ENCODE data around the gene C22orf31.

The C22orf31 gene

GRCh38 chr22:29029202-29030000 is 32.2 kb downstream of the C22orf31 start:
- DNase-seq (ENCODE audit: low read depth in 2 of 2, low spot score in 1 of 2) = no peak

DNA sequence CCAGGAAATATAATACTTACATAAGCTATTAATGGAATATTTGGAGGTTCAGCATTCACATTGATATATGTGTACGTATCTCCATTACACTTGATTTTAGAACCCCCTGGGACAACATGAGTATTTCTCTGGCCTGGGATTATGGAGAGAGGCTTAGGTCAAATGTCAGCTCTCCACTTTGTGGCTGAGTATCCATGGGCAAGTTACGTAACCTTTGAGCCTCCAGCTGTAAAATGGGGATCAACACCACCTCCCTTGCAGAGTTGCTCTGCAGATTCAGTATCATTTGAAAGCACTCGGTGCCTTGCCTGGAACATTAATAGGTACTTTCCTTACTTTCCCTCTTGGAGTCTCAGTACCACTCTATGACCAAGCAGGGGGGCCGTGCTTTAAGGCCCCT is 33.2 kb downstream of the C22orf31 start:
- DNase-seq (ENCODE audit: low read depth in 2 of 2, low spot score in 1 of 2) = no peak

GRCh38 chr22:29026579-29026978 is 35.1 kb downstream of the C22orf31 start:
- DNase-seq (ENCODE audit: low read depth in 2 of 2, low spot score in 1 of 2) = no peak

DNA sequence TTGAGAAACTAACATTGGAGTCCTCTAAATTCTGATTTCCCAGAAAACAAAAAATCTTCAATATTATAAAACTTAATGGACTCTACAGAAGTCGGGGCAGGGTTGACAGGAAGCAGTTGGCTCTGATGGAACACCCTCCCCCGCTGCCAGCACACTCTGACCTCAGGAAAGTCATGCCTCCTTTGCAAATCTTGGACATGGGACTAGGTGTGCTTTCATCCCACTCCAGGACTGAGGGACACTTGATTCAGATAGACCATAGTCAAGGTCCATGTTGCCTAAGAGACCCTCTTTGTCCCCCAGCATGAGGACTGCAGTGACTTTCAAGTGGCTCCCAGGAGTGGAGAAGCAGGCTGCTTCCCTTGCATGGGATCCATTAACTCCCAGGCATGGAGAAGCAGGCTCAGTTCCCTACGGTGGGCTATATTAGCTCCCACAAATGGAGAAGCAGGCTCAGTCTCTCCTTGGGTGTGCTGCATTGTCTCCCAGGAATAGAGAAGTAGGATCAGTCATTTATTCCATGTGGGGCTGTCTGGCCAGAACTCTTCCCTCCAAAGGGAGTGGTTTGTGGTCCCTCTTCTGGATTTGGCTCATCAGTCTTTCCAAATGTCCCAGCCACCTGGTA is 38.3 kb downstream of the C22orf31 start:
- DNase-seq (ENCODE audit: low read depth in 2 of 2, low spot score in 1 of 2) = no peak

GRCh38 chr22:29022101-29022817 is 39.4 kb downstream of the C22orf31 start:
- no peak for DNase-seq (ENCODE audit: low read depth in 2 of 2, low spot score in 1 of 2)

DNA sequence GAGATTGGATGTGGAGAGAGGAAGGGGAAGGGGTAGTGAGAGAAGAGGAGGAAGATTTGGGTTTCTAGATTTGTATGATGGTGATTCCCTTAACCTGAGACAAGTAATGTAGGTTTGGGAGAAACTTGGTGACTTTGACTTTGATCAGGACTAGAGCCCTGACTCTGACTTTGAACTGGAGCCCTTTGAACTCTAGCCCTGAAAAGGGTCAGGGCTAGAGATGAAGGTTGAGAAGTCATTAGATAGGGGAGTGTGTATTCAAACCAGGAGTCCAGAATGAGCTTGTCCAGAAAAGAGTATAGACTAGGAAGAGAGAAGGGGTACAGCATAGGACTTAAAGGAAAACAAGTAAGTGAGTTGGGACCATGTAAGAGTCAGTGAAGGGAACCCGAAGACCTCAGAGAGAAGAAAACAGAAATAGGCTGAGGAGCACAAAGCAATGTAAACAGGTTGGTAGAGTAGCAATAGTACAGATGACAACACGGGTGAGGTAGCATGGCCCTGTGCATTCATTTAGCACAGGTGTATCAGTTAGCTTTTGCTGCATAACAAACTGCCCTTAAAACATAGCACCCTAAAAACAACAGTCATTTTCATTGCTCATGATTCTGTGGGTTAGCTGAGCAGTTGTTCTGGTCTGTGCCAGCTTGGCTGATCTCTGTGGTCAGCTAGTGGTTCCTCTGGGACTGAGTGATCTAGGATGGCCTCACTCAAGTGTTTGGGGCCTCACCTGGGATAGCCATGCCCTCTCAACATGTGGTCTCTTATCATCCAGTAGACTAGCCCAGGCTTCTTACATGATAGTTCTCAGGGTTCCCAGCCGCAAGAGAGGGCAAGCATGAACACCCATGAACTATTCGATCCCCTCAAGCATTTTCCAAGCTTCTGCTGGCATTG is 43.1 kb downstream of the C22orf31 start:
- no peak for DNase-seq (ENCODE audit: low read depth in 2 of 2, low spot score in 1 of 2)

DNA sequence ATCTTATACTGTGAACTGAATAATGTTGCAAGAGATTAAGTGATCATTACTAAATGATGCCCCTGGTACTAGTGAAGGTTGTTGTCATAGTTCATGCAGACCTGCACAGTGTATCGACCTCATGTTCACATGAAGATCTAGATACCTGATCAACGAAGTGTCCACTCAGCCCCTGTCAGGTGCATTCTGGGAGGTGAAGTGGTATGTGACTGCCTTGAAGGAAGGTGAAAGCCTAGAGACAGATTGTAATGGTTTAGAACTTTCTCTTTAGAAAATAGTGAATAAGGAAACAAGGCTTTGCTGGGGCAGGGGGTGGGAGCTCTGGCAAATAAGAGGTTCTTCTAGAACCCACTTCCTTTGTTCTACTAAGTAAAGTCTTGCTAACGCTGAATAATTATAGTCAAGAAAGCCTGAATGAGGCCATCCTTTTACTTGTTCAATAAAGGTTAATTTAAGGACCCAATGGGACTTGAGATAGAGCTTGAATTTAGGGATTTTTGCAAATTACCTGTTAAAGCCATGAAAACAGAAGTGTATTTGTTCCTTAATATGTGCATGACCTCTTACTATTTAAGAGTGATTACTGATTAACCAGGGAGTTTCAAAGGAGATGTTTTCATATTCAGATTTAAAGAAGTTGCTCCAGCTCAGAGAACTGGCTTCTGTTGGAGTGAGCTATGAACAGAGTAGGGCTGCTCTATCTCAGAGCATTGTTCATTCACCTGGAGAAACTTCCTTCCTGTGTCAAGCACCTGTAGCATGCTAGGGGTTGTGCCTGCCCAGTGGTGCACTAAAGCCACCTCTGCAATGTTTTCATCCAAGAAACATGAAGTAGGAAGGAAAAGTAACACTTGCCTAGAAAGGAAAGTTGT is 45.3 kb downstream of the C22orf31 start:
- DNase-seq (ENCODE audit: low read depth in 2 of 2, low spot score in 1 of 2) = no peak

DNA sequence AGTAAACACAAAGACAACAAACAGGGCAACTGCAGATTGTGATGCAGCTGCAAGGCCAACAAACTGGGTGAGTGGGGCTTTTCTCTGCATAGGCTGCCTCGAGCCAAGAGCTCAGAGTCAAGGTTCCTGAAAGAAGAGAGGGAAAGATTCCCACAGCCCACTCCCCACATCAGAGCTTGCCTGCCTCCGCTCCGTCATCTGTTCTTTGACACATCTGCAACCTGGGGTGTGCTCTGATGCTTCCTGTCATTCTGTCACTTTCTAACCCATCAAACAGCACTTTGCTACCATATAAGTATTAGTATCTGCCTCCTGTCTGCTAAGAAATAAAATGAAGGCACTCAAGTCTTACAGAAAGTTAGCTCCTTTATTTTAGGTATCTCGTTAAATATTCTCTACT is 46.9 kb downstream of the C22orf31 start:
- no peak for DNase-seq (ENCODE audit: low read depth in 2 of 2, low spot score in 1 of 2)

GRCh38 chr22:29014293-29014692 is 47.3 kb downstream of the C22orf31 start:
- DNase-seq (ENCODE audit: low read depth in 2 of 2, low spot score in 1 of 2) = no peak

- DNase-seq (ENCODE audit: low read depth in 2 of 2, low spot score in 1 of 2) = no peak
Measured at GRCh38 chr22:29012952-29013351, 48.7 kb downstream of the C22orf31 start.

DNA sequence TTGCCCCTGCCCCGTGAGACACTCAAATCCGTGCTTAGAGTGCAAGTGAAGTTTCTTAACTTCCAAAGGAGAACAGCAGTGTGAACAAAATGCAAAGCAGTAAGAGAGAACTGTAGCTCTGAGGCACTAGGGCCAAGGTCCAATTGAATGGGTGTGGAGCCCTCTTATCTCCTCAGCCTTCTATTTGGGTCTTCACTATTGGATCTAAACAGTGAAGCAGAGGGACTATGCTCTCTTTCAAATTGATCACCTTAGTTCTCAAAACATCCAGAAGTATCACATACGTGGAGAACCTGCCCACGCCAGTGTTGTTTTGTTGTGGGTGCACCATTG is 49.6 kb downstream of the C22orf31 start:
- DNase-seq (ENCODE audit: low read depth in 2 of 2, low spot score in 1 of 2) = no peak

DNA sequence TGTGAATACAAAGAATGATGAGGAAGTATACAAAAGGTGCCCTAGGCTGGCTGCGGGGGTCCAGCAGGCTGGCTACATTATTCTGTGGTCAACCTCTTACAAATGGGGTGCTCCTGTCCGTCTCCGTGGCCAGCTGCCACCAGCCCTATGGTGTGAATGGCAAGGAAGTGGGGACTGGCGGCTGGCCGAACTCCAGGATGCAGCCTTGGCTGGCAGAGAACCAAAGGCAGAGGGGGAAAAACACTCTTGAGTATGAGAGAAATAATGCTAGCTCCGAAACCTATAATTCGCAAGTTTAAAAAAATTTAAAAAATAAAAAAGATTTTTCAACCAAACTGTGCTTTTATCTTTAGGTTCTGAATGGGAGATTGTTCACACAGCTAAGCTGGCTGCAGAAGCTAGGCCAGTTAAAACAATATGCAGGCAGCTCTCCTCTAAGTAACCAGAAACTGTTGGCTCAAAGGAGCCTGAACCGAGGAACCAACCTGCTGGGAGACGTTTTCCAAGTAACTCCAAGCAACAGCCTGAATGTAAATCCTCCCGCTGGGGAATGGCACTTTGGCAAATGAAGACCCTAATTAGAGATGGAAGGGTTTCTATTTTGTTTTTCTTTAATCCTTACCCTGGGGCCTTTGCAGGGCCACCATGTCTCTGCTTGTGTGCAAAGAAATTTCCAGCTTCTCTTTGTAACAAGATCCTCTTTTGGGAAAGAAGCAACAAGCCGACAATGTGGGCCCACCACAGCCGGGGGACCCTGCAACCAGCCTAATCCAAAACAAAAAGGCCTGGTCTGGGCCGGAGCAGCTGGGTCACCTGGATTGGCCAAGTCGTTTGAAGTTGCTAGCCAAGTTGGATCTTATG is 50.2 kb downstream of the C22orf31 start:
- no peak for DNase-seq (ENCODE audit: low read depth in 2 of 2, low spot score in 1 of 2)

DNA sequence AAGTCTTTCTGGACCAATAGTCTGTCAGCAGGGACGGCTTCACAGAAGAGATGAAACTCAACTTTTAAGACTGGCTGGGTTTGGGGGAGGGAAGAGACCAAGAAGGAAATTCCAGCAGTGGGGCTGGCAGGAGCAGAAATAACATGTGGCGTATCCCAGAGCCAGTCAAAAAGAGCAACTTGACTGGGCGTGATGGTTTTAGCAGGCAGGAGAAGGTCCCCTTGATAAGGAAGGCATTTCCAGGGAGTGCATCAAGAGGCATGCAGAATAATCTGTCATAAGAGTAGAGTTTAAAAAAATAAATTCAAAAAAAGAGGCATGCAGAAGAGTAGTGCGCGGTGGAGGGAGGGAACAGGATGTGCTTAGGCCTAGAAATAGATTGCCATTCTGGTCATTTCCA is 52.5 kb downstream of the C22orf31 start:
- no peak for DNase-seq (ENCODE audit: low read depth in 2 of 2, low spot score in 1 of 2)

Measured in stimulated activated CD8-positive, alpha-beta memory T cell treated with anti-CD3 and anti-CD28 coated beads, Interleukin-4, amount 100 ng/mL, for 1 hour (primary cell).